GM10266 (cell line): ENCODE data around the gene HTT.

Source experiments
- DNase-seq: peaks from one replicate; pipeline ENCODE4 v3.0.0; 2012; ENCODE audit errors: extremely low spot score
- TF ChIP-seq, protein P1 (sequence below): IDR thresholded peaks from 2 replicates; pipeline ENCODE4 v1.5.1; 2012; ENCODE audit warnings: mild to moderate bottlenecking, low read depth; ENCODE audit not compliant: control insufficient read depth, insufficient read depth; ENCODE audit errors: missing control alignments

HTT gene

DNA sequence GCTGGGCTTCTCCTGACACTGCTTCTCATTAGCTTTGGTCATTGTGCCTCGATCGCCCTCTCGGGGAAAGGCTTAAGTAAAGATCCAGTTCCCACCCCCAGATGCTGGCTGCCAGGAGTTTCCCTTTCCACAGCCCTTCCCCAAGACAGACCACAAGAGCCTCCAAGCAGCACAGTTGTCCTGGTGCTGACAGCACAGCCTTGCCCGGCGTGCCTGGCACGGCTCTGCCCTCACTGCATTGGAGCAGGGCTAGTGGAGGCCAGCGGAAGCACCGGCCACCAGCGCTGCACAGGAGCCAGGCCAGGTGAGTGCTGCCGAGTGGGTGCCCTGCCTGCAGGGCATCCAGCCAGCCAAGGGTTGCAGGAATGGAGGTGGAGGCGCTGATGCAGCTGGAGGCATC lies 164.8 kb downstream of the HTT start:
- TF ChIP-seq, protein P1, sequence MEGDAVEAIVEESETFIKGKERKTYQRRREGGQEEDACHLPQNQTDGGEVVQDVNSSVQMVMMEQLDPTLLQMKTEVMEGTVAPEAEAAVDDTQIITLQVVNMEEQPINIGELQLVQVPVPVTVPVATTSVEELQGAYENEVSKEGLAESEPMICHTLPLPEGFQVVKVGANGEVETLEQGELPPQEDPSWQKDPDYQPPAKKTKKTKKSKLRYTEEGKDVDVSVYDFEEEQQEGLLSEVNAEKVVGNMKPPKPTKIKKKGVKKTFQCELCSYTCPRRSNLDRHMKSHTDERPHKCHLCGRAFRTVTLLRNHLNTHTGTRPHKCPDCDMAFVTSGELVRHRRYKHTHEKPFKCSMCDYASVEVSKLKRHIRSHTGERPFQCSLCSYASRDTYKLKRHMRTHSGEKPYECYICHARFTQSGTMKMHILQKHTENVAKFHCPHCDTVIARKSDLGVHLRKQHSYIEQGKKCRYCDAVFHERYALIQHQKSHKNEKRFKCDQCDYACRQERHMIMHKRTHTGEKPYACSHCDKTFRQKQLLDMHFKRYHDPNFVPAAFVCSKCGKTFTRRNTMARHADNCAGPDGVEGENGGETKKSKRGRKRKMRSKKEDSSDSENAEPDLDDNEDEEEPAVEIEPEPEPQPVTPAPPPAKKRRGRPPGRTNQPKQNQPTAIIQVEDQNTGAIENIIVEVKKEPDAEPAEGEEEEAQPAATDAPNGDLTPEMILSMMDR: no peak

DNA sequence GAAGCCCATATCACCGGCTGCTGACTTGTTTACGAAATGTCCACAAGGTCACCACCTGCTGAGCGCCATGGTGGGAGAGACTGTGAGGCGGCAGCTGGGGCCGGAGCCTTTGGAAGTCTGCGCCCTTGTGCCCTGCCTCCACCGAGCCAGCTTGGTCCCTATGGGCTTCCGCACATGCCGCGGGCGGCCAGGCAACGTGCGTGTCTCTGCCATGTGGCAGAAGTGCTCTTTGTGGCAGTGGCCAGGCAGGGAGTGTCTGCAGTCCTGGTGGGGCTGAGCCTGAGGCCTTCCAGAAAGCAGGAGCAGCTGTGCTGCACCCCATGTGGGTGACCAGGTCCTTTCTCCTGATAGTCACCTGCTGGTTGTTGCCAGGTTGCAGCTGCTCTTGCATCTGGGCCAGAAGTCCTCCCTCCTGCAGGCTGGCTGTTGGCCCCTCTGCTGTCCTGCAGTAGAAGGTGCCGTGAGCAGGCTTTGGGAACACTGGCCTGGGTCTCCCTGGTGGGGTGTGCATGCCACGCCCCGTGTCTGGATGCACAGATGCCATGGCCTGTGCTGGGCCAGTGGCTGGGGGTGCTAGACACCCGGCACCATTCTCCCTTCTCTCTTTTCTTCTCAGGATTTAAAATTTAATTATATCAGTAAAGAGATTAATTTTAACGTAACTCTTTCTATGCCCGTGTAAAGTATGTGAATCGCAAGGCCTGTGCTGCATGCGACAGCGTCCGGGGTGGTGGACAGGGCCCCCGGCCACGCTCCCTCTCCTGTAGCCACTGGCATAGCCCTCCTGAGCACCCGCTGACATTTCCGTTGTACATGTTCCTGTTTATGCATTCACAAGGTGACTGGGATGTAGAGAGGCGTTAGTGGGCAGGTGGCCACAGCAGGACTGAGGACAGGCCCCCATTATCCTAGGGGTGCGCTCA lies 165.8 kb downstream of the HTT start:
- DNase-seq: no peak
- TF ChIP-seq, protein P1: no peak

More for the DNA sequence above, 164.8 kb downstream of the HTT start:
- DNase-seq: no peak

DNA sequence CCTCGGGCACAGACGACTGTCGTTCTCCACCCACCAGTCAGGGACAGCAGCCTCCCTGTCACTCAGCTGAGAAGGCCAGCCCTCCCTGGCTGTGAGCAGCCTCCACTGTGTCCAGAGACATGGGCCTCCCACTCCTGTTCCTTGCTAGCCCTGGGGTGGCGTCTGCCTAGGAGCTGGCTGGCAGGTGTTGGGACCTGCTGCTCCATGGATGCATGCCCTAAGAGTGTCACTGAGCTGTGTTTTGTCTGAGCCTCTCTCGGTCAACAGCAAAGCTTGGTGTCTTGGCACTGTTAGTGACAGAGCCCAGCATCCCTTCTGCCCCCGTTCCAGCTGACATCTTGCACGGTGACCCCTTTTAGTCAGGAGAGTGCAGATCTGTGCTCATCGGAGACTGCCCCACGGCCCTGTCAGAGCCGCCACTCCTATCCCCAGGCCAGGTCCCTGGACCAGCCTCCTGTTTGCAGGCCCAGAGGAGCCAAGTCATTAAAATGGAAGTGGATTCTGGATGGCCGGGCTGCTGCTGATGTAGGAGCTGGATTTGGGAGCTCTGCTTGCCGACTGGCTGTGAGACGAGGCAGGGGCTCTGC lies 166.5 kb downstream of the HTT start:
- TF ChIP-seq, protein P1: no peak
- DNase-seq: no peak

DNA sequence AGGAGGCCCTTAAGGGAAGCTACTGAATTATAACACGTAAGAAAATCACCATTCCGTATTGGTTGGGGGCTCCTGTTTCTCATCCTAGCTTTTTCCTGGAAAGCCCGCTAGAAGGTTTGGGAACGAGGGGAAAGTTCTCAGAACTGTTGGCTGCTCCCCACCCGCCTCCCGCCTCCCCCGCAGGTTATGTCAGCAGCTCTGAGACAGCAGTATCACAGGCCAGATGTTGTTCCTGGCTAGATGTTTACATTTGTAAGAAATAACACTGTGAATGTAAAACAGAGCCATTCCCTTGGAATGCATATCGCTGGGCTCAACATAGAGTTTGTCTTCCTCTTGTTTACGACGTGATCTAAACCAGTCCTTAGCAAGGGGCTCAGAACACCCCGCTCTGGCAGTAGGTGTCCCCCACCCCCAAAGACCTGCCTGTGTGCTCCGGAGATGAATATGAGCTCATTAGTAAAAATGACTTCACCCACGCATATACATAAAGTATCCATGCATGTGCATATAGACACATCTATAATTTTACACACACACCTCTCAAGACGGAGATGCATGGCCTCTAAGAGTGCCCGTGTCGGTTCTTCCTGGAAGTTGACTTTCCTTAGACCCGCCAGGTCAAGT lies 167.5 kb downstream of the HTT start:
- TF ChIP-seq, protein P1: no peak
- no peak for DNase-seq

DNA sequence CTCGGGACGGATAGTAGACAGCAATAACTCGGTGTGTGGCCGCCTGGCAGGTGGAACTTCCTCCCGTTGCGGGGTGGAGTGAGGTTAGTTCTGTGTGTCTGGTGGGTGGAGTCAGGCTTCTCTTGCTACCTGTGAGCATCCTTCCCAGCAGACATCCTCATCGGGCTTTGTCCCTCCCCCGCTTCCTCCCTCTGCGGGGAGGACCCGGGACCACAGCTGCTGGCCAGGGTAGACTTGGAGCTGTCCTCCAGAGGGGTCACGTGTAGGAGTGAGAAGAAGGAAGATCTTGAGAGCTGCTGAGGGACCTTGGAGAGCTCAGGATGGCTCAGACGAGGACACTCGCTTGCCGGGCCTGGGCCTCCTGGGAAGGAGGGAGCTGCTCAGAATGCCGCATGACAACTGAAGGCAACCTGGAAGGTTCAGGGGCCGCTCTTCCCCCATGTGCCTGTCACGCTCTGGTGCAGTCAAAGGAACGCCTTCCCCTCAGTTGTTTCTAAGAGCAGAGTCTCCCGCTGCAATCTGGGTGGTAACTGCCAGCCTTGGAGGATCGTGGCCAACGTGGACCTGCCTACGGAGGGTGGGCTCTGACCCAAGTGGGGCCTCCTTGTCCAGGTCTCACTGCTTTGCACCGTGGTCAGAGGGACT lies 168.8 kb downstream of the HTT start:
- no peak for DNase-seq
- TF ChIP-seq, protein P1: no peak

DNA sequence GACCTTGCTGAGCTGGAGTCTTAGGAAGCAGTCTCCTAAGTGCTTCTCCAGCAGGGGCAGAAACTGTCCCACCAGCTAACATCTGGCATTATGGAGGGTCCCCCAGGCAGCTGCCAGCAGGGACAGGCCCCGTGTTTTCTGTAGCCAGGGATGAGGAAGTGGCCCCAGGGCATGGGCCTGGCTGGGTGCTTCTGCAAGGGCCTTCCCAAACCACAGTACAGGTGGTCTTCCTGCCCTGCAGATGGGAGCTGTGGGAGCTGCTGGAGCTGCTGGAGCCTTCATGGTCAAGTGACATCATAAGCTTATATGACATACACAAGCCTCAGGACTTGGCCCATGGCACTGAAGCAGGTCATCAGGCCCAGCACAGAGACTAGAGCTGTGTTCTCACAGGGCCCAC lies 169.5 kb downstream of the HTT start:
- DNase-seq: no peak
- TF ChIP-seq, protein P1: no peak
